OCI-LY3 (cell line): ENCODE results near the gene NUP35.

ENCODE experiments used
- H2AFZ ChIP-seq: fragments of 200-600, 300-600 bp; shearing (Covaris generic); 2 replicates; pipeline ENCODE4 v1.6.0; 2014; ENCODE audit warnings: antibody characterized with exemption, low read depth, low read length
- H3K27ac ChIP-seq: fragments of 200-600, 300-600 bp; sonication (generic); 2 replicates; pipeline ENCODE4 v1.5.1; 2014; ENCODE audit warnings: mild to moderate bottlenecking, low read length, moderate library complexity, mixed read lengths
- H3K27me3 ChIP-seq: fragments of 200-600, 300-600 bp; sonication (generic); 2 replicates; pipeline ENCODE4 v1.6.1; 2014; ENCODE audit warnings: low read depth, low read length, mixed read lengths
- H3K36me3 ChIP-seq: fragments of 200-600, 300-600 bp; sonication (generic); replicated peaks from 2 replicates; pipeline ENCODE3; 2014; ENCODE audit warnings: low read depth, low read length, mixed read lengths
- H3K4me1 ChIP-seq: fragments of 300-600, 200-600 bp; sonication (generic); 2 replicates; pipeline ENCODE4 v1.6.1; 2014; ENCODE audit warnings: low read length, mixed read lengths
- H3K4me2 ChIP-seq: fragments of 200-600, 300-600 bp; sonication (generic); 2 replicates; pipeline ENCODE4 v1.6.1; 2014; ENCODE audit warnings: low read length, mixed read lengths
- H3K4me3 ChIP-seq: fragments of 300-600, 200-600 bp; sonication (generic); 2 replicates; pipeline ENCODE4 v1.5.1; 2014; ENCODE audit warnings: antibody characterized with exemption, mild to moderate bottlenecking, low read length, moderate library complexity
- H3K79me2 ChIP-seq: fragments of 300-600, 200-600 bp; shearing (Covaris generic); 2 replicates; pipeline ENCODE4 v1.6.1; 2014; ENCODE audit warnings: mild to moderate bottlenecking, low read length, mixed read lengths
- H3K9ac ChIP-seq: fragments of 300-600, 200-600 bp; shearing (Covaris generic); 2 replicates; pipeline ENCODE4 v1.6.0; 2014; ENCODE audit warnings: mild to moderate bottlenecking, low read length, moderate library complexity
- H3K9me3 ChIP-seq: fragments of 200-600, 300-600 bp; shearing (Covaris generic); 2 replicates; pipeline ENCODE4 v1.6.1; 2014; ENCODE audit warnings: low read length, mixed read lengths; ENCODE audit not compliant: insufficient read depth
- H4K20me1 ChIP-seq: fragments of 200-600, 300-600 bp; sonication (generic); 2 replicates; pipeline ENCODE4 v1.6.1; 2016; ENCODE audit warnings: low read length, mixed read lengths; ENCODE audit not compliant: insufficient read depth
- CTCF ChIP-seq: fragments of 200-600, 300-600 bp; sonication (generic); IDR thresholded peaks from 2 replicates; pipeline ENCODE4 v1.5.1; 2014; ENCODE audit warnings: antibody characterized with exemption, low read length, low read depth
- EZH2phosphoT487 ChIP-seq: fragments of 200-600 bp; shearing (Covaris generic); IDR thresholded peaks from 2 replicates; pipeline ENCODE4 v1.6.1; 2018; ENCODE audit warnings: antibody characterized with exemption, mixed run types, low read depth

The NUP35 gene

DNA sequence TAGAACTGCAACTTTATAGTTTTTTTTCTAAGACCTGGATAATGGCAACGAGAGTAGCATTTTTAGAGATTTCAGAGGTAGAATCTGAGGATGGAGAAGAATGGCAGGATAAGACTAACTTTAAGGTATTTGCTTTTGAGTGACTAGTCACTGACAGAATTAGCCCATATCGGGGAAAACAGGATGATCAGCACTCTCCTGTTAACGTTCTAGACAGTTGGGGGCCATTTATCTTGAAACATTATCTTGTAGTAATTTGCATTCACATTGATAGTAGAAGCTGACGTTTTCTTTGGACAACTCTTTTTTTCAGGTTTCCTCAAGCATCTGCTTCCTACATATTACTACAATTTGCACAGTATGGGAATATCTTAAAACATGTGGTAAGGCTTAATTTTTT is 32.9 kb downstream of the NUP35 start:
- Histone ChIP-seq H3K4me3 (no peak overlapping the region), H3K36me3 (peaks cover 64% of the 10 kb centered on the region), H3K79me2 (no peaks in the 10 kb centered on the region; the same call in 1 of the 2 replicates), H3K4me2 (no peak overlapping the region), H3K9ac (no peak overlapping the region), H4K20me1 (no peaks in the 10 kb centered on the region), H3K4me1 (peaks cover 6% of the 10 kb centered on the region; the same call in 1 of the 2 replicates), H2AFZ (no peak overlapping the region), H3K27ac (no peak overlapping the region), H3K9me3 (no peaks in the 10 kb centered on the region), H3K27me3 (no peaks in the 10 kb centered on the region)
- TF ChIP-seq EZH2phosphoT487 = no peak
- no peak for TF ChIP-seq CTCF

DNA sequence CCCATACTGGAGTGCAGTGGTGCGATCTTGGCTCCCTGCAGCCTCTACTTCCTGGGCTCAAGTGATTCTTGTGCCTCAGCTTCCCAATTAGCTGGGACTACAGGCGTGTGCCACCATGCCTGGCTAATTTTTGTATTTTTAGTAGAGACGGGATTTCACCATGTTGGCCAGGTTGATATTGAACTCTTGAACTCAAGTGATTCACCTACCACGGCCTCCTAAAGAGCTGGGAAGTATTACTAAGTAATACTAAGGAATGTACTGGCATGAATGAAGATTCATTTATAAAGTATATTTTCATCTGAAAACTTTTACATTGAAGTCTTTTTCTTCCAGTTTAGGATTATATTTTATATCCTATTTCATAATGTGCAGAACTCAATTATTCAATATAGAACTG is 38.1 kb downstream of the NUP35 start:
- Histone ChIP-seq H3K27ac (no peak overlapping the region), H2AFZ (no peak overlapping the region), H4K20me1 (no peaks in the 10 kb centered on the region), H3K27me3 (no peaks in the 10 kb centered on the region), H3K9me3 (no peaks in the 10 kb centered on the region), H3K4me3 (no peak overlapping the region), H3K9ac (no peak overlapping the region), H3K4me1 (no peaks in the 10 kb centered on the region), H3K36me3 (peaks cover 56% of the 10 kb centered on the region), H3K79me2 (peaks cover 6% of the 10 kb centered on the region), H3K4me2 (no peak overlapping the region)
- TF ChIP-seq EZH2phosphoT487 (no peak), CTCF (no peak)

DNA sequence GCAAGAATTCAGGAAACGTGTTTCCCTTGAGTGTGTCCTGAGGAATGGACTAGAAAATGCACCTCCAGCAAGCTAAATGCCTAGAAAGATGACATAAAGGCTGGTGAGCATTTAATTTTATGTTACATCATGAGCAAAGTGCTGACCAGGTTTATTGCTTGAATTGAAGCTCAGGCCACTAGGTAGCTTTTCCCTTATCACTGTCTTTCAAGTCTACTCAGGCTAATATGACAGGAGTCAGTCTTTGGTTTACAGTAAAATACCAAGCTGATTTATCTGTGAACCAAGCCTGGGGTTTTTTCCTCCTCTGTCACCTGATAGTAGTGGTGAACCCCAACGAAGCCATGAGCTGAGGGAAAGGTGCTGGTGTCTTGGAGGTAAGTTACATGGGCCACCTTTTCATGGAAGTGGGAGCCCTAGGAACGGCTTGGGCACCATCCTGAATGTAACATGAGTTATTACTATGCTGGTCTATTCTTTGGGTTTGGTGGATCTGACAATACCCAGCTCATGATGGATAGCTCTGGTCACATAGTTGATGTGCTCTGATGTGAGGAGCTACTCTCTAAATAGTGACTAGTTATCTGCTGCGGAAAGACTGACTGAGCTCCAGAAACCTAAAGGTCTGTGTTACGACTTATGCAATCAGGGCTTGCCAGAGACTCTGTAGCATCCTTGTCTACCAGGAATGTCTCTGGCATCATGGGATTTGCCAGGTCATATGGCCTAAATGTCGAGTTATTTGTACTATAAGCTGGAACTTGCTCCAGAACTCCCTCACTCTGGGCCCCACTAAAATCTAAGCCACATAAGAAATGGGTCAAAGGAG is 39.8 kb downstream of the NUP35 start:
- Histone ChIP-seq H3K4me1 (no peaks in the 10 kb centered on the region), H4K20me1 (0 out of 2 replicates have a peak, but pooled peaks cover 3% of the 10 kb centered on the region), H3K27ac (no peak overlapping the region), H3K27me3 (no peaks in the 10 kb centered on the region), H3K36me3 (peaks cover 53% of the 10 kb centered on the region), H2AFZ (no peak overlapping the region), H3K9ac (no peak overlapping the region), H3K4me2 (no peak overlapping the region), H3K79me2 (peaks cover 20% of the 10 kb centered on the region), H3K9me3 (no peaks in the 10 kb centered on the region), H3K4me3 (no peak overlapping the region)
- TF ChIP-seq CTCF = no peak
- TF ChIP-seq EZH2phosphoT487 = no peak

GRCh38 chr2:183164650-183165015 is 40.4 kb downstream of the NUP35 start:
- Histone ChIP-seq H3K4me2 (no peak overlapping the region), H4K20me1 (0 out of 2 replicates have a peak, but pooled peaks cover 3% of the 10 kb centered on the region), H3K9ac (no peak overlapping the region), H3K79me2 (peaks cover 25% of the 10 kb centered on the region), H3K36me3 (peaks cover 50% of the 10 kb centered on the region), H3K4me1 (no peaks in the 10 kb centered on the region), H3K27me3 (no peaks in the 10 kb centered on the region), H3K27ac (no peak overlapping the region), H3K9me3 (no peaks in the 10 kb centered on the region), H2AFZ (no peak overlapping the region), H3K4me3 (no peak overlapping the region)
- no peak for TF ChIP-seq EZH2phosphoT487
- TF ChIP-seq CTCF = no peak
